Measurements from ENCODE around the gene CDH22. TPM values are rescaled to one million over a fixed set of nuclear protein-coding genes. Genes with fewer than 3 reads are reported as not detected.

CDH22 gene
- total RNA-seq, 4 donors from 2014 or later: 0.26 to 1.2 (median 0.35) TPM

DNA sequence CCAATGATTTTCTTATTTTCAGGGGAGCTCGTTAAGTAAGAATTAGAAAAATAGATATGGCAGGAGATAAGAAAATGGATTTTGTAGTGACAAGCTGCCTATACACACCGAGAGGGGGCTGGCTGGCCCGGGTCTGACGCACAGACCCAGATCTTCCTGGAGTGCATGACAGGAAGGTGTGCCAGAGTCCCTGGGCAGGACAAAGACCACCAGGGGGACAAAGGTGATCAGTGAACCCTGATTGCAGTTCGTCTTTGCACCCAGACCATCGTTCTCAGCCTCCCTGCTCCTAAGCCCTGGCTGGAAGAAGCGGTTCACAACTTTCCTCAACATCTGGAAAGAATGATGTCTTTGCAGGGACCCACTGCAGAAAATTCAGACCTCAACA lies 24.3 kb downstream of the CDH22 start:
- Histone ChIP-seq H3K36me3 (no peaks in the 10 kb centered on the region), H3K27ac (no peak overlapping the region), H3K9me3 (no peaks in the 10 kb centered on the region), H3K27me3 (peaks cover 11 to 33% (median 28%) of the 10 kb centered on the region in 3 donors), H3K4me3 (no peak overlapping the region), H3K4me1 (no peaks in the 10 kb centered on the region)
- ATAC-seq (no peak), DNase-seq (no peak)
- TF ChIP-seq, protein P1, sequence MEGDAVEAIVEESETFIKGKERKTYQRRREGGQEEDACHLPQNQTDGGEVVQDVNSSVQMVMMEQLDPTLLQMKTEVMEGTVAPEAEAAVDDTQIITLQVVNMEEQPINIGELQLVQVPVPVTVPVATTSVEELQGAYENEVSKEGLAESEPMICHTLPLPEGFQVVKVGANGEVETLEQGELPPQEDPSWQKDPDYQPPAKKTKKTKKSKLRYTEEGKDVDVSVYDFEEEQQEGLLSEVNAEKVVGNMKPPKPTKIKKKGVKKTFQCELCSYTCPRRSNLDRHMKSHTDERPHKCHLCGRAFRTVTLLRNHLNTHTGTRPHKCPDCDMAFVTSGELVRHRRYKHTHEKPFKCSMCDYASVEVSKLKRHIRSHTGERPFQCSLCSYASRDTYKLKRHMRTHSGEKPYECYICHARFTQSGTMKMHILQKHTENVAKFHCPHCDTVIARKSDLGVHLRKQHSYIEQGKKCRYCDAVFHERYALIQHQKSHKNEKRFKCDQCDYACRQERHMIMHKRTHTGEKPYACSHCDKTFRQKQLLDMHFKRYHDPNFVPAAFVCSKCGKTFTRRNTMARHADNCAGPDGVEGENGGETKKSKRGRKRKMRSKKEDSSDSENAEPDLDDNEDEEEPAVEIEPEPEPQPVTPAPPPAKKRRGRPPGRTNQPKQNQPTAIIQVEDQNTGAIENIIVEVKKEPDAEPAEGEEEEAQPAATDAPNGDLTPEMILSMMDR (IDR thresholded peaks at IDR 0.05 in 4 of 5, conservative IDR thresholded peaks at IDR 0.05 in 1 of 5): no peak
- no peak for TF ChIP-seq POLR2A (IDR thresholded peaks at IDR 0.05)
- in situ Hi-C loops (cut with MboI; ENCODE audit: low sequenced_read_pairs in 4 of 4) (no loop called here), intact Hi-C loops (cut with DNase I; ENCODE audit: low total_unique reads) (no loop called here)

DNA sequence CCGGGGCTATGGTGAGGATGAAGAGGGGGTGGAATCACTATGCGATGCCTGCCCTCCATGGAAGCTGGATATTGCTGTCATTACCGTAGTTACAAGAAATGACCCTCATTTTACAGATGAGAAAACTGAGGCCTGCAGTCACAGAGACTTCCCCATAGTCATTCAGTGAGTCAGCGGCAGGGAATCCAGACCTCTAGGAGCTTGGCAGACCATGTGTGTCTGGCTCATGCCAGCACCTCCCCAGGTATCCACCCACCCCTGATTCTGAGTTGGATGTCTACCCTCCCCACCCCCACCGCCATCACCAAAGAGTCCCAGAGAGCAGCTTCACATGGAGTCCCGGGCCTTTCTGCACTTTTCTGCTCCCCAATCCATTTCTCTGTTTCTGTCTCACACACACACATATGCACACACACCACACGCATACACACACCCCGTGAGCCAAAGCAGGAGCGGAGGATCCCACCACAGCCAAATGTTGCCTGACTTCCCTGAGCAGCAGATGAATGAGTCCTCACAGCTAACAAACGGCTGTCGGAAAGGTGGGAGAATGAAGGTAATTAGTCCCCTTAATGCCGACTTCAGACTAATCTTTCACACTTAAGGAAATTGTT lies 24.8 kb downstream of the CDH22 start:
- Histone ChIP-seq H3K4me3 (no peak overlapping the region), H3K4me1 (no peaks in the 10 kb centered on the region), H3K36me3 (no peaks in the 10 kb centered on the region), H3K27me3 (peaks cover 11 to 33% (median 31%) of the 10 kb centered on the region in 3 donors), H3K27ac (no peak overlapping the region), H3K9me3 (no peaks in the 10 kb centered on the region)
- TF ChIP-seq POLR2A (IDR thresholded peaks at IDR 0.05): no peak
- TF ChIP-seq, protein P1 (IDR thresholded peaks at IDR 0.05 in 4 of 5, conservative IDR thresholded peaks at IDR 0.05 in 1 of 5): no peak
- DNase-seq (no peak), ATAC-seq (no peak)
- intact Hi-C loops (cut with DNase I; ENCODE audit: low total_unique reads) (no loop called here), in situ Hi-C loops (cut with MboI; ENCODE audit: low sequenced_read_pairs in 4 of 4) (no loop called here)

DNA sequence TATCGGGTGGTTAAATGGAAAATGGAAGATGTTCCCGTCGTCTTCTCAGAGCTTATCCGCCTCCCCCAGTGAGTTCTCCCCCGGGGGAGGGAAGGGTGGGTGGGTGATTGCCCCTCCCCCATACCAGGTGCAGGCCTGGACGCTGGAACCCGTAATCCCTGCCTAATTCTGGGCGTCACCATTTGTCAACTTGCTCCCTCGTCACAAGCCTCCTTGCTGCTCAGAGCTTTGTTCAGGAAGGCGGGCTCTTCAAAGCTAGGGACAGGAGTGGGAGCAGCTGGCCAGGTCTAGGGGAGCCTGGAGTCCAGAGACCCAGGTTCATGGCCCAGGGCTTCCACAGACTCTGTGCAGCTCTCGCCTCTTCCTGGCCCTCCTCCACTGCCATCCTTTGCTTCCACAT lies 25.6 kb downstream of the CDH22 start:
- intact Hi-C loops (cut with DNase I; ENCODE audit: low total_unique reads): no loop called here

DNA sequence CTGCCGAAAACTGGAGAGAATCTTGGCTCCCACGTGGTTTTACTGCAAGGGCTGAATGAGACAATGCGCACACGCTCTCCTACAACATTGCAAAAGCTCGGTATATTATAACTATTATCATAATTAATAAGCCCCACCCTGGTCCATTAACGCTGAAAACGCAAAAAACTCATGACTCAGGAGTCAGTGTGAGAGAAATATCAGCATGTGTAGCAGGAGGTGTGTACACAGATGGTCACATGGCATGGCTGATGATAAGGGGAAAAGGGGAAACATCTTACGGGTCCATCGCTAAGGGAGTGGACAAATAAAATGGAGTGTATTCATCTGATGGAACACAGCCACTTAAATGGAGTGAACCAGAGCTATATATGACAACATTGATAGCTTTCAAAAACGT lies 29.2 kb downstream of the CDH22 start:
- no peaks in the 10 kb centered on the region for H3K36me3 ChIP-seq
- H3K4me3 ChIP-seq: no peak overlapping the region
- no peaks in the 10 kb centered on the region for H3K9me3 ChIP-seq
- peaks cover 5 to 11% (median 6%) of the 10 kb centered on the region in 3 donors for H3K27me3 ChIP-seq
- ATAC-seq (no peak), DNase-seq (no peak)
- no peaks in the 10 kb centered on the region for H3K4me1 ChIP-seq
- TF ChIP-seq, protein P1 (IDR thresholded peaks at IDR 0.05 in 4 of 5, conservative IDR thresholded peaks at IDR 0.05 in 1 of 5): no peak
- no peak for TF ChIP-seq POLR2A (IDR thresholded peaks at IDR 0.05)
- H3K27ac ChIP-seq: no peak overlapping the region
- in situ Hi-C loops (cut with MboI; ENCODE audit: low sequenced_read_pairs in 4 of 4): no loop called here
- intact Hi-C loops (cut with DNase I; ENCODE audit: low total_unique reads): no loop called here

More for the DNA sequence above, 25.6 kb downstream of the CDH22 start:
- no peak overlapping the region for H3K27ac ChIP-seq
- H3K27me3 ChIP-seq: peaks cover 11 to 33% (median 30%) of the 10 kb centered on the region in 3 donors
- no peaks in the 10 kb centered on the region for H3K9me3 ChIP-seq
- no peak overlapping the region for H3K4me3 ChIP-seq
- TF ChIP-seq, protein P1 (IDR thresholded peaks at IDR 0.05 in 4 of 5, conservative IDR thresholded peaks at IDR 0.05 in 1 of 5): no peak
- no peak for TF ChIP-seq POLR2A (IDR thresholded peaks at IDR 0.05)
- no peaks in the 10 kb centered on the region for H3K36me3 ChIP-seq
- DNase-seq (no peak), ATAC-seq (no peak)
- H3K4me1 ChIP-seq: no peaks in the 10 kb centered on the region
- in situ Hi-C loops (cut with MboI; ENCODE audit: low sequenced_read_pairs in 4 of 4): no loop called here

DNA sequence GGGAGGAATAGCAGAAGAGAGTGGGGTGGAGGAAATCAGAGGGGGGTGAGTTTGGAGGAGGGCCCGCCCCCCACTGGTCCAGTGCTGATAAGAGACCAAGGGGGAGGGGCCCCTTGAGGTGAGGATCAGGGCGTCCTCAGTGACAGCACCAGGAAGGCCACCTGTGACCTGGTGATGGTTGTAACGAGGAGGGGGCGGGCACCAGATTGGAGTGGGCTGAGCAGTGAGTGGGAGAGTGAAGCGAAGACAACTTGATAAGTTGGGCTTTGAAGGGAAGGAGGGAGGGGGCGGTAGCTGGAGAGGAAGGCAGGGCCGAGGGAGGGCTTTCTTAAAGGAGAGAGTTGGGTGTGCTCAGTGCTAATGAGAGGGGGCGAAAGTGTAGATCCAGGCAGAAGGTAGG lies 30.7 kb downstream of the CDH22 start:
- H3K4me3 ChIP-seq: no peak overlapping the region
- H3K4me1 ChIP-seq: no peaks in the 10 kb centered on the region
- no peak for TF ChIP-seq POLR2A (IDR thresholded peaks at IDR 0.05)
- TF ChIP-seq, protein P1 (IDR thresholded peaks at IDR 0.05 in 4 of 5, conservative IDR thresholded peaks at IDR 0.05 in 1 of 5): no peak
- no peaks in the 10 kb centered on the region for H3K9me3 ChIP-seq
- H3K36me3 ChIP-seq: no peaks in the 10 kb centered on the region
- ATAC-seq (no peak), DNase-seq (no peak)
- H3K27me3 ChIP-seq: peaks cover 4 to 9% (median 4%) of the 10 kb centered on the region in 3 donors
- H3K27ac ChIP-seq: no peak overlapping the region
- intact Hi-C loops (cut with DNase I; ENCODE audit: low total_unique reads) (no loop called here), in situ Hi-C loops (cut with MboI; ENCODE audit: low sequenced_read_pairs in 4 of 4) (no loop called here)
